Measurements from ENCODE around the gene PARD3B. TPM values are rescaled to one million over a fixed set of nuclear protein-coding genes. Genes with fewer than 3 reads are reported as not detected.
A peak's percentile ranks its signal among the peaks of the same experiment; 100 is the strongest.

The PARD3B gene
- total RNA-seq, 1 experiment from 2014 or later, result 6.4 TPM

DNA sequence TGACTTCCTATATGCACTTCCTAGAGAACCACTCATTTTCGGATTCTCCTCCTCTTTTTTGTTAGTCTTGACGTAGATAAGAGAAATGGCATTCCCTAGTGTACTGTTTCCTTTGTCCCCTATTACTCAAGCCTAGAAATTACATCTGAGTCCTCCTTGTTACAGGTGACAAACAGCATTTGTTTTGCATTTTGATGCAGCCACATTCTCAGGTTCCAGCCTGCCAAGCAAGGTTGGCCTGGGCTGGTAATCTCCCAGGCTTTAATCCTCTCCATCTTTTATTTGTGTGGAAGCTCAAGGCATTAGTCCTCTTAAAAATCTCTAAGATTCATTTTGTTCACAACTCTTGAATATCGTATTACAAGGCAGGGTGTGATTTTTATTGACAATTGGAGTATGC lies 819.0 kb downstream of the PARD3B start:
- no CpG with 5 or more reads among the region's 3 CpGs for WGBS (ENCODE audit: extremely low coverage, insufficient read length, low lambda C conversion rate)
- Histone ChIP-seq H2AK5ac (ENCODE audit: insufficient read length, low read length) (no peak overlapping the region), H3K9ac (ENCODE audit: extremely low read depth, insufficient read length, low read length) (no peak overlapping the region), H3K23me2 (ENCODE audit: insufficient read length, low read depth, low read length, poor library complexity, severe bottlenecking) (no peaks in the 10 kb centered on the region), H4K5ac (ENCODE audit: insufficient read length, low read depth, low read length) (no peak overlapping the region), H3K79me2 (ENCODE audit: insufficient read depth, low read length) (no peaks in the 10 kb centered on the region), H3K4ac (ENCODE audit: low read depth, low read length) (no peak overlapping the region), H3K14ac (ENCODE audit: insufficient read depth, low read length) (no peak overlapping the region), H3K4me1 (ENCODE audit: insufficient read depth, low read length) (no peaks in the 10 kb centered on the region), H3K56ac (ENCODE audit: insufficient read length, low read depth, low read length) (no peak overlapping the region), H2AFZ (ENCODE audit: low read length) (no peak overlapping the region), H3K18ac (ENCODE audit: insufficient read length, low read depth, low read length) (no peak overlapping the region), H3K23ac (ENCODE audit: insufficient read length, low read depth, low read length) (no peak overlapping the region), H3T11ph (ENCODE audit: low read length) (no peak overlapping the region), H4K91ac (ENCODE audit: insufficient read length, low read depth, low read length) (no peak overlapping the region), H3K27me3 (ENCODE audit: insufficient read depth, low read length) (no peaks in the 10 kb centered on the region), H3K9me3 (ENCODE audit: control insufficient read depth, low read depth, low read length) (no peaks in the 10 kb centered on the region), H4K8ac (replicated peaks; ENCODE audit: insufficient read length, low read depth, low read length) (no peak overlapping the region), H2BK120ac (ENCODE audit: low read depth, low read length, poor library complexity, severe bottlenecking) (no peak overlapping the region), H4K20me1 (ENCODE audit: control insufficient read depth, insufficient read depth, insufficient read length) (no peaks in the 10 kb centered on the region), H3K79me1 (ENCODE audit: insufficient read depth, low read depth, low read length, poor library complexity, severe bottlenecking) (no peaks in the 10 kb centered on the region), H2BK5ac (ENCODE audit: insufficient read length, low read length) (no peak overlapping the region), H3K27ac (ENCODE audit: insufficient read length, low read depth, low read length) (no peak overlapping the region), H2BK12ac (ENCODE audit: insufficient read length, low read depth, low read length) (no peak overlapping the region), H2BK15ac (ENCODE audit: low read depth, low read length) (no peak overlapping the region), H3K4me2 (ENCODE audit: insufficient read depth, insufficient read length, low read length) (no peak overlapping the region), H2BK20ac (ENCODE audit: low read depth, low read length, poor library complexity, severe bottlenecking) (no peak overlapping the region)
- H3K27ac Mint-ChIP-seq, result peak overlapping the region in 1 of 3 experiments; percentile 52; a peak in 3 of 7 replicates
- H3K4me1 Mint-ChIP-seq, result peaks cover 23 to 27% of the 10 kb centered on the region in 2 experiments
- DNase-seq, result no peak
- TF ChIP-seq, protein P1, sequence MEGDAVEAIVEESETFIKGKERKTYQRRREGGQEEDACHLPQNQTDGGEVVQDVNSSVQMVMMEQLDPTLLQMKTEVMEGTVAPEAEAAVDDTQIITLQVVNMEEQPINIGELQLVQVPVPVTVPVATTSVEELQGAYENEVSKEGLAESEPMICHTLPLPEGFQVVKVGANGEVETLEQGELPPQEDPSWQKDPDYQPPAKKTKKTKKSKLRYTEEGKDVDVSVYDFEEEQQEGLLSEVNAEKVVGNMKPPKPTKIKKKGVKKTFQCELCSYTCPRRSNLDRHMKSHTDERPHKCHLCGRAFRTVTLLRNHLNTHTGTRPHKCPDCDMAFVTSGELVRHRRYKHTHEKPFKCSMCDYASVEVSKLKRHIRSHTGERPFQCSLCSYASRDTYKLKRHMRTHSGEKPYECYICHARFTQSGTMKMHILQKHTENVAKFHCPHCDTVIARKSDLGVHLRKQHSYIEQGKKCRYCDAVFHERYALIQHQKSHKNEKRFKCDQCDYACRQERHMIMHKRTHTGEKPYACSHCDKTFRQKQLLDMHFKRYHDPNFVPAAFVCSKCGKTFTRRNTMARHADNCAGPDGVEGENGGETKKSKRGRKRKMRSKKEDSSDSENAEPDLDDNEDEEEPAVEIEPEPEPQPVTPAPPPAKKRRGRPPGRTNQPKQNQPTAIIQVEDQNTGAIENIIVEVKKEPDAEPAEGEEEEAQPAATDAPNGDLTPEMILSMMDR (conservative IDR thresholded peaks at IDR 0.05), result no peak; the same call in 2 of the 3 replicates
- H3K9me3 Mint-ChIP-seq, result no peaks in the 10 kb centered on the region; a peak in 1 of 5 replicates
- no peaks in the 10 kb centered on the region for H3K27me3 Mint-ChIP-seq (ENCODE audit: low read depth)
- H3K36me3 Mint-ChIP-seq (ENCODE audit: insufficient read depth in 1 of 3, low read depth in 3 of 3), result no peaks in the 10 kb centered on the region
- H3K4me3 Mint-ChIP-seq, result no peak overlapping the region

Measured in H9 (cell line).